A549 (cell line): ENCODE results near the gene OPA1. TPM values are rescaled to one million over a fixed set of nuclear protein-coding genes. Genes with fewer than 3 reads are reported as not detected.

ENCODE experiments used
- ATAC-seq, 2 experiments: fragments of 200-7000 bp in 1 of 2; fragments of >200 bp in 1 of 2; cut with Nextera tagmentation in 1 of 2; cut with Tn5 transposase in 1 of 2; 3 replicates each; pipeline versions ENCODE4 v1.8.0 to v1.9.1; 2018 to 2020; ENCODE audit warnings: mild to moderate bottlenecking in 1 of 2, moderate library complexity in 1 of 2
- CTCF ChIA-PET: fragments of 300-600 bp; sonication (Branson Sonifier 250); formaldehyde crosslinking; extraction: SDS; loops from one replicate; lab custom pipeline; 2021; ENCODE audit warnings: antibody characterized with exemption, inconsistent platforms; lab: Yijun Ruan, JAX
- POLR2A ChIA-PET: fragments of 350-600 bp; formaldehyde crosslinking; extraction: SDS; loops from one replicate; lab custom pipeline; 2021; ENCODE audit warnings: antibody characterized with exemption, inconsistent platforms; lab: Yijun Ruan, JAX
- DNase-seq, 2 experiments: peaks; one replicate each; pipeline versions ENCODE4 v3.0.0 to v3.0.0-alpha.2; 2011 to 2016; ENCODE audit warnings: low read depth in 1 of 2, low spot score in 1 of 2
- FAIRE-seq: peaks from 2 replicates; lab custom pipeline; 2011; peaks lifted over from hg19 to GRCh38; lab: Jason Lieb, UNC
- H3K27ac ChIP-seq, 2 experiments: fragments of >200 bp; sonication (Bioruptor Twin); formaldehyde crosslinking; 3 replicates each; pipeline ENCODE4 v1.5.1; 2016 to 2017
- H3K4me1 ChIP-seq: fragments of >200 bp; sonication (Bioruptor Twin); formaldehyde crosslinking; 3 replicates; pipeline ENCODE4 v1.6.1; 2016
- H3K4me2 ChIP-seq: fragments of >200 bp; sonication (Bioruptor Twin); formaldehyde crosslinking; 3 replicates; pipeline ENCODE4 v1.6.1; 2016
- H3K4me3 ChIP-seq: fragments of >200 bp; sonication (Bioruptor Twin); formaldehyde crosslinking; 3 replicates; pipeline ENCODE4 v1.5.1; 2016
- H3K9me3 ChIP-seq: fragments of >200 bp; sonication (Bioruptor Twin); formaldehyde crosslinking; 3 replicates; pipeline ENCODE4 v1.6.1; 2016
- ATOH8 ChIP-seq: fragments of 250-450 bp; sonication (Bioruptor Pico); IDR thresholded peaks from 2 replicates; pipeline ENCODE4 v1.5.0; 2020; ENCODE audit warnings: low read depth, mild to moderate bottlenecking, moderate library complexity
- BHLHE40 ChIP-seq: IDR thresholded peaks from 2 replicates; pipeline ENCODE4 v1.6.1; 2012; ENCODE audit warnings: low read depth, low read length, inconsistent platforms
- EHF ChIP-seq: fragments of 250-450 bp; sonication (Bioruptor Pico); IDR thresholded peaks from 2 replicates; pipeline ENCODE4 v1.5.0; 2020; ENCODE audit warnings: mild to moderate bottlenecking
- EHMT2 ChIP-seq: fragments of 200-600 bp; sonication (generic); IDR thresholded peaks from 2 replicates; pipeline ENCODE4 v1.6.1; 2016; ENCODE audit warnings: antibody characterized with exemption, low read depth, mild to moderate bottlenecking, moderate library complexity
- ELK1 ChIP-seq: fragments of 150-350 bp; IDR thresholded peaks from 2 replicates; pipeline ENCODE4 v1.6.1; 2014; ENCODE audit warnings: low read depth, mild to moderate bottlenecking, low read length
- EP300 ChIP-seq, 2 experiments: fragments of >200 bp; sonication (Bioruptor Twin); formaldehyde crosslinking; IDR thresholded peaks; 2 replicates in 1 of 2; 3 replicates in 1 of 2; pipeline ENCODE4 v1.6.1; 2016 to 2017
- FOSB ChIP-seq: fragments of 250-450 bp; sonication (Bioruptor Pico); IDR thresholded peaks from 2 replicates; pipeline ENCODE4 v1.5.0; 2020; ENCODE audit warnings: mild to moderate bottlenecking, moderate library complexity
- HES2 ChIP-seq: fragments of >200 bp; sonication (Bioruptor Twin); formaldehyde crosslinking; IDR thresholded peaks from 2 replicates; pipeline ENCODE4 v1.6.1; 2016
- HEYL ChIP-seq: fragments of 250-450 bp; sonication (Bioruptor Pico); IDR thresholded peaks from 2 replicates; pipeline ENCODE4 v1.8.0; 2021; ENCODE audit warnings: mild to moderate bottlenecking, moderate library complexity
- JUN ChIP-seq, 2 experiments: fragments of >200 bp; sonication (Bioruptor Twin); formaldehyde crosslinking; IDR thresholded peaks; 2 replicates in 1 of 2; 3 replicates in 1 of 2; pipeline ENCODE4 v1.6.1; 2016 to 2017
- JUNB ChIP-seq: fragments of >200 bp; sonication (Bioruptor Twin); formaldehyde crosslinking; IDR thresholded peaks from 2 replicates; pipeline ENCODE4 v1.6.1; 2016
- NFE2L2 ChIP-seq: fragments of 150-350 bp; conservative IDR thresholded peaks from 2 replicates; pipeline ENCODE4 v1.6.1; 2014; ENCODE audit warnings: low read length
- NPAS2 ChIP-seq: fragments of 250-450 bp; sonication (Bioruptor Pico); IDR thresholded peaks from 2 replicates; pipeline ENCODE4 v1.8.0; 2022; ENCODE audit warnings: mild to moderate bottlenecking, moderate library complexity, borderline replicate concordance
- PHF8 ChIP-seq: fragments of 200-600 bp; sonication (generic); IDR thresholded peaks from 2 replicates; pipeline ENCODE4 v1.6.1; 2016; ENCODE audit warnings: low read depth, mild to moderate bottlenecking, antibody characterized with exemption, moderate library complexity, borderline replicate concordance
- POLR2A ChIP-seq: IDR thresholded peaks from 2 replicates; pipeline ENCODE4 v1.6.1; 2012; ENCODE audit warnings: mild to moderate bottlenecking, low read length
- REST ChIP-seq: fragments of 200-600 bp; sonication (generic); IDR thresholded peaks from 2 replicates; pipeline ENCODE4 v1.6.1; 2016; ENCODE audit warnings: antibody characterized with exemption, mild to moderate bottlenecking, moderate library complexity
- TFCP2L1 ChIP-seq: fragments of 250-450 bp; sonication (Bioruptor Pico); IDR thresholded peaks from 2 replicates; pipeline ENCODE4 v1.5.0; 2021; ENCODE audit warnings: mild to moderate bottlenecking
- USF2 ChIP-seq: fragments of 450-650 bp; IDR thresholded peaks from 2 replicates; pipeline ENCODE4 v1.6.1; 2014; ENCODE audit warnings: antibody characterized with exemption
- ZC3H11A ChIP-seq: fragments of 450-650 bp; IDR thresholded peaks from 2 replicates; pipeline ENCODE4 v1.6.1; 2014; ENCODE audit warnings: antibody characterized with exemption, mild to moderate bottlenecking
- ZFP36 ChIP-seq: fragments of 450-650 bp; IDR thresholded peaks from 2 replicates; pipeline ENCODE4 v1.6.1; 2014; ENCODE audit warnings: borderline replicate concordance; ENCODE audit not compliant: partially characterized antibody
- WGBS: methylation state at CpG from one replicate; pipeline ENCODE4 v1.1.6; 2017; ENCODE audit errors: missing lambda C conversion rate; 5-methylcytosine and 5-hydroxymethylcytosine counted together
- polyA plus RNA-seq, 4 experiments: library from polyadenylated mRNA; depleted of rRNA in 3 of 4; stranded (reverse); fragments of >200 nt; fragmentation: RNase III in 1 of 4; extraction: RNeasy Plus Mini Kit Qiagen cat#74134 plus additional on column Dnase treatment in 1 of 4; gene quantifications; 2 replicates in 3 of 4; 3 replicates in 1 of 4; pipeline ENCODE4 v1.2.3, GENCODE V29; 2011 to 2017

The OPA1 gene
- polyA plus RNA-seq, 2 of the 4 experiments (the other 2 are of a cell fraction) = 31.7 to 54.4 TPM

- no peak for ATAC-seq
- H3K4me1 ChIP-seq = peaks cover 6% of the 10 kb centered on the region; the same call in 1 of the 3 replicates
- POLR2A ChIA-PET = no interaction called here
- H3K4me2 ChIP-seq = no peak overlapping the region
- FAIRE-seq = no peak
- H3K9me3 ChIP-seq = no peaks in the 10 kb centered on the region
- H3K4me3 ChIP-seq = no peak overlapping the region
- CTCF ChIA-PET = no interaction called here
- TF ChIP-seq NPAS2 (CRISPR knock-in tag) (no peak), PHF8 (no peak), POLR2A (no peak), EP300 (IDR thresholded peaks at IDR 0.05) (no peak), EHMT2 (no peak), FOSB (CRISPR knock-in tag) (no peak), NFE2L2 (no peak)
- 91% methylated on average over 5 of the region's 5 CpGs for WGBS
- no peak overlapping the region for H3K27ac ChIP-seq
- DNase-seq = no peak
Measured at GRCh38 chr3:193677734-193678133, 84.7 kb downstream of the OPA1 start.

GRCh38 chr3:193680220-193680619, 87.2 kb downstream of the OPA1 start:
- DNase-seq (no peak), FAIRE-seq (no peak), ATAC-seq (no peak)
- H3K9me3 ChIP-seq = no peaks in the 10 kb centered on the region
- ChIA-PET CTCF (no interaction called here), POLR2A (no interaction called here)
- H3K4me2 ChIP-seq = no peak overlapping the region
- peaks cover 6% of the 10 kb centered on the region; the same call in 1 of the 3 replicates for H3K4me1 ChIP-seq
- H3K4me3 ChIP-seq = no peak overlapping the region
- WGBS = 62% methylated on average over 2 of the region's 2 CpGs
- no peak for TF ChIP-seq ELK1
- TF ChIP-seq NPAS2 (CRISPR knock-in tag) = no peak
- TF ChIP-seq PHF8 = no peak
- no peak for TF ChIP-seq NFE2L2
- no peak for TF ChIP-seq ZC3H11A
- no peak for TF ChIP-seq POLR2A
- TF ChIP-seq EHF (CRISPR knock-in tag) = no peak
- TF ChIP-seq ATOH8 (CRISPR knock-in tag) = no peak
- TF ChIP-seq HES2 = no peak
- TF ChIP-seq JUNB = no peak
- no peak for TF ChIP-seq USF2
- no peak for TF ChIP-seq TFCP2L1 (CRISPR knock-in tag)
- no peak for TF ChIP-seq REST
- TF ChIP-seq ZFP36 = no peak
- no peak for TF ChIP-seq BHLHE40
- no peak for TF ChIP-seq HEYL (CRISPR knock-in tag)
- no peak for TF ChIP-seq JUN (IDR thresholded peaks at IDR 0.05)
- H3K27ac ChIP-seq = no peak overlapping the region
